ENCODE results near the gene ANXA8.

GRCh38 chr10:47441938-47442337, 42.0 kb downstream of the ANXA8 start:
- TF ChIP-seq CTCF (IDR thresholded peaks at IDR 0.05) = no peak
- TF ChIP-seq POLR2A (IDR thresholded peaks at IDR 0.05) = no peak
